Liver (tissue), 9 donors: ENCODE results near the gene CD46. TPM values are rescaled to one million over a fixed set of nuclear protein-coding genes. Genes with fewer than 3 reads are reported as not detected.

ENCODE experiments used
- DNase-seq: peaks from one replicate; pipeline ENCODE4 v3.0.0-alpha.2; 2017; ENCODE audit warnings: low spot score
- H3K27ac ChIP-seq, 2 donors: one replicate each; pipeline ENCODE4 v1.7.0; 2013; ENCODE audit warnings: inconsistent platforms in 2 of 2, low read length in 2 of 2, control low read depth in 1 of 2, low read depth in 1 of 2, mild to moderate bottlenecking in 1 of 2
- H3K27me3 ChIP-seq, 4 donors: one replicate each; pipeline versions ENCODE4 v1.6.1 to v1.7.0; 2013; ENCODE audit warnings: low read length in 3 of 4, inconsistent platforms in 1 of 4, mild to moderate bottlenecking in 1 of 4, moderate library complexity in 1 of 4; ENCODE audit not compliant: control insufficient read depth in 4 of 4, insufficient read depth in 4 of 4
- H3K36me3 ChIP-seq, 4 donors: one replicate each; pipeline versions ENCODE4 v1.6.1 to v1.7.0; 2013; ENCODE audit warnings: low read length in 3 of 4, mild to moderate bottlenecking in 3 of 4, low read depth in 1 of 4, moderate library complexity in 1 of 4; ENCODE audit not compliant: control insufficient read depth in 4 of 4, insufficient read depth in 3 of 4
- H3K4me1 ChIP-seq, 4 donors: one replicate each; pipeline versions ENCODE4 v1.6.1 to v1.7.0; 2013; ENCODE audit warnings: low read length in 3 of 4, mild to moderate bottlenecking in 3 of 4, moderate library complexity in 1 of 4; ENCODE audit not compliant: control insufficient read depth in 4 of 4, insufficient read depth in 4 of 4
- H3K4me3 ChIP-seq, 3 donors: one replicate each; pipeline versions ENCODE4 v1.6.1 to v1.7.0; 2013; ENCODE audit warnings: low read length in 3 of 3, control low read depth in 1 of 3, low read depth in 1 of 3, mild to moderate bottlenecking in 1 of 3
- H3K9ac ChIP-seq, 2 donors: one replicate each; pipeline ENCODE4 v1.7.0; 2013; ENCODE audit warnings: low read length in 2 of 2, mild to moderate bottlenecking in 2 of 2, moderate library complexity in 2 of 2, control low read depth in 1 of 2, low read depth in 1 of 2
- H3K9me3 ChIP-seq, 4 donors: one replicate each; pipeline versions ENCODE4 v1.6.1 to v1.7.0; 2013; ENCODE audit warnings: low read length in 3 of 4; ENCODE audit not compliant: control insufficient read depth in 4 of 4
- EGR1 ChIP-seq, 2 donors: IDR thresholded peaks; 2 replicates each; pipeline ENCODE4 v1.6.1; 2016 to 2018; ENCODE audit warnings: antibody characterized with exemption in 2 of 2, low read depth in 2 of 2
- FOXA1 ChIP-seq: IDR thresholded peaks from 2 replicates; pipeline ENCODE4 v1.6.1; 2016; ENCODE audit warnings: antibody characterized with exemption
- FOXA2 ChIP-seq: IDR thresholded peaks from 2 replicates; pipeline ENCODE4 v1.6.1; 2016; ENCODE audit warnings: antibody characterized with exemption
- GABPA ChIP-seq, 2 donors: IDR thresholded peaks in 1 of 2; conservative IDR thresholded peaks in 1 of 2; 2 replicates each; pipeline ENCODE4 v1.6.1; 2016; ENCODE audit warnings: antibody characterized with exemption in 2 of 2, mild to moderate bottlenecking in 1 of 2, moderate library complexity in 1 of 2
- HNF4A ChIP-seq, 2 donors: conservative IDR thresholded peaks; 2 replicates each; pipeline ENCODE4 v1.6.1; 2016; ENCODE audit warnings: antibody characterized with exemption in 2 of 2, mild to moderate bottlenecking in 2 of 2
- HNF4G ChIP-seq: IDR thresholded peaks from 2 replicates; pipeline ENCODE4 v1.6.1; 2016; ENCODE audit warnings: antibody characterized with exemption
- JUND ChIP-seq, 2 donors: IDR thresholded peaks; 2 replicates each; pipeline ENCODE4 v1.6.1; 2016; ENCODE audit warnings: antibody characterized with exemption in 2 of 2
- NR2F2 ChIP-seq: IDR thresholded peaks from 2 replicates; pipeline ENCODE4 v1.6.1; 2016; ENCODE audit warnings: antibody characterized with exemption
- RAD21 ChIP-seq, 2 donors: IDR thresholded peaks; 2 replicates each; pipeline ENCODE4 v1.6.1; 2016; ENCODE audit warnings: antibody characterized with exemption in 2 of 2, mild to moderate bottlenecking in 2 of 2
- RXRA ChIP-seq, 2 donors: IDR thresholded peaks; 2 replicates each; pipeline ENCODE4 v1.6.1; 2017 to 2018; ENCODE audit warnings: antibody characterized with exemption in 2 of 2, mild to moderate bottlenecking in 1 of 2
- SP1 ChIP-seq: IDR thresholded peaks from 2 replicates; pipeline ENCODE4 v1.6.1; 2018; ENCODE audit warnings: antibody characterized with exemption, mild to moderate bottlenecking
- TAF1 ChIP-seq: conservative IDR thresholded peaks from 2 replicates; pipeline ENCODE4 v1.6.1; 2016; ENCODE audit warnings: antibody characterized with exemption, mild to moderate bottlenecking
- YY1 ChIP-seq: IDR thresholded peaks from 2 replicates; pipeline ENCODE4 v1.6.1; 2016; ENCODE audit warnings: antibody characterized with exemption, mild to moderate bottlenecking
- WGBS: extraction: QIAGEN DNeasy Blood & Tissue Kit; methylation state at CpG from one replicate; pipeline ENCODE4 v1.1.7; 2013; 5-methylcytosine and 5-hydroxymethylcytosine counted together
- polyA plus RNA-seq, 2 donors: library from polyadenylated mRNA; stranded (reverse) in 1 of 2; unstranded in 1 of 2; fragments of 200-250 nt in 1 of 2; fragments of >200 nt in 1 of 2; fragmentation: Nextera tagmentation in 1 of 2; extraction: Ambion mirVana in 1 of 2; gene quantifications; one replicate each; pipeline versions ENCODE4 v1.2.1 to v1.2.3, GENCODE V29; 2013 to 2015
- total RNA-seq, 2 donors: library from RNA; depleted of rRNA; stranded (reverse); fragments of >200 nt; gene quantifications; one replicate each; pipeline ENCODE4 v1.2.3, GENCODE V29; 2014
- TF ChIP-seq, protein P1 (sequence below): IDR thresholded peaks from 2 replicates; pipeline ENCODE4 v1.6.1; 2016; ENCODE audit warnings: antibody characterized with exemption, mild to moderate bottlenecking
- TF ChIP-seq, protein P2 (sequence below): IDR thresholded peaks from 2 replicates; pipeline ENCODE4 v1.6.1; 2016; ENCODE audit warnings: antibody characterized with exemption
- TF ChIP-seq, protein P3 (sequence below): IDR thresholded peaks from 2 replicates; pipeline ENCODE4 v1.6.1; 2016; ENCODE audit warnings: antibody characterized with exemption
- TF ChIP-seq, protein P4 (sequence below): fragments of 150-350 bp; IDR thresholded peaks from 2 replicates; pipeline ENCODE4 v1.5.1; 2017; ENCODE audit warnings: improper control_type of control experiment, low read depth, low read length; ENCODE audit not compliant: missing input control
- TF ChIP-seq, protein P5 (sequence below): IDR thresholded peaks from 2 replicates; pipeline ENCODE4 v1.6.1; 2016; ENCODE audit warnings: antibody characterized with exemption
- donor health status: healthy.
- donor health status: healthy.
- donor health status: healthy.
- donor health status: healthy.
- donor health status: healthy.

Gene CD46
- total and polyA plus RNA-seq, 4 donors, result 71.3 to 177 (median 121) TPM

DNA sequence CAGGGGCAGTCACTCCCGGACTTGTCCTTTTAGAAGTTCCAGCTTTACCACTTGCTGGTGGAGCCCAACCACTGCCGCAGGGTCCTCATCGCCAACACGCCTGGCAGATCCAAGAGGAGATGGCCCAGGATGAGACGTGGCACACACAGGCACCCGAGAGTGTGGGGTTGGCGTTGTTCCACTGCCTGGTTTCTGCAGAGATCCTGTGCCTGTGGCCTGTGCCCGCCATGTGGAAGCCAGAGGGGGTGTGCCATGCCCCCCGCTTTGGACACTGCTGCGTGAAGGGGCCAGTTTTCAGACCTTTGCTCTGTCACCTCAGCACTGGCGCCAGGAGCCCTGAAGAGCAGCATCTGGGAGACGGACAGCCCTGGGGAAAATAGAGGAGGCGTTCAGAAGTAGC lies 10.8 kb downstream of the CD46 start (continued):
- TF ChIP-seq, protein P1, sequence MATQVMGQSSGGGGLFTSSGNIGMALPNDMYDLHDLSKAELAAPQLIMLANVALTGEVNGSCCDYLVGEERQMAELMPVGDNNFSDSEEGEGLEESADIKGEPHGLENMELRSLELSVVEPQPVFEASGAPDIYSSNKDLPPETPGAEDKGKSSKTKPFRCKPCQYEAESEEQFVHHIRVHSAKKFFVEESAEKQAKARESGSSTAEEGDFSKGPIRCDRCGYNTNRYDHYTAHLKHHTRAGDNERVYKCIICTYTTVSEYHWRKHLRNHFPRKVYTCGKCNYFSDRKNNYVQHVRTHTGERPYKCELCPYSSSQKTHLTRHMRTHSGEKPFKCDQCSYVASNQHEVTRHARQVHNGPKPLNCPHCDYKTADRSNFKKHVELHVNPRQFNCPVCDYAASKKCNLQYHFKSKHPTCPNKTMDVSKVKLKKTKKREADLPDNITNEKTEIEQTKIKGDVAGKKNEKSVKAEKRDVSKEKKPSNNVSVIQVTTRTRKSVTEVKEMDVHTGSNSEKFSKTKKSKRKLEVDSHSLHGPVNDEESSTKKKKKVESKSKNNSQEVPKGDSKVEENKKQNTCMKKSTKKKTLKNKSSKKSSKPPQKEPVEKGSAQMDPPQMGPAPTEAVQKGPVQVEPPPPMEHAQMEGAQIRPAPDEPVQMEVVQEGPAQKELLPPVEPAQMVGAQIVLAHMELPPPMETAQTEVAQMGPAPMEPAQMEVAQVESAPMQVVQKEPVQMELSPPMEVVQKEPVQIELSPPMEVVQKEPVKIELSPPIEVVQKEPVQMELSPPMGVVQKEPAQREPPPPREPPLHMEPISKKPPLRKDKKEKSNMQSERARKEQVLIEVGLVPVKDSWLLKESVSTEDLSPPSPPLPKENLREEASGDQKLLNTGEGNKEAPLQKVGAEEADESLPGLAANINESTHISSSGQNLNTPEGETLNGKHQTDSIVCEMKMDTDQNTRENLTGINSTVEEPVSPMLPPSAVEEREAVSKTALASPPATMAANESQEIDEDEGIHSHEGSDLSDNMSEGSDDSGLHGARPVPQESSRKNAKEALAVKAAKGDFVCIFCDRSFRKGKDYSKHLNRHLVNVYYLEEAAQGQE, result no peak
- TF ChIP-seq SP1 (no peak), TAF1 (no peak)

DNA sequence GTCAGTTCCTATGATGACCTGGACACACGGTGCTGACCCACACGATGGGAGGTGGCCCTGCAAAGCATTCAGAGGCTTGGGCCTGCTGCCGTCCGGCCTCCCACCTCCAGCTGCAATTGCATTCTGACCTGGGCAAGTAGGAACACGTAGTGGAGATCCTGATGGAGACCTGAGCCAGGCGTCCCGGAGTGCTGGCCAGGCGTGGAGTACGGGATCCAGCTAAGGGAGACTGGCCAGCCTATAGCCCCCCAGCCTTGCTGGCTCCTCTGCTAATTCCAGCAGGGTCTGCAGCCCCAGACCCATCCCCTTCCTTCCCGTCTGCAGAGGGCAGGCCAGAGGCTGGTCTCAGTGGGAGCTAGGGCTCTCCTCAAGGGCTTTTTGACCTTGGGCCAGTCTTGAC lies 11.2 kb downstream of the CD46 start:
- Histone ChIP-seq H3K4me3 (no peak overlapping the region), H3K36me3 (peaks cover 7 to 61% (median 48%) of the 10 kb centered on the region in 4 donors), H3K27ac (no peak overlapping the region), H3K9me3 (no peaks in the 10 kb centered on the region), H3K9ac (no peak overlapping the region), H3K4me1 (peaks cover 0 to 2% (median 0%) of the 10 kb centered on the region in 4 donors), H3K27me3 (no peaks in the 10 kb centered on the region)
- no peak for TF ChIP-seq RXRA (IDR thresholded peaks at IDR 0.05)
- no peak for TF ChIP-seq JUND (IDR thresholded peaks at IDR 0.05)
- no peak for TF ChIP-seq FOXA1
- TF ChIP-seq, protein P2, sequence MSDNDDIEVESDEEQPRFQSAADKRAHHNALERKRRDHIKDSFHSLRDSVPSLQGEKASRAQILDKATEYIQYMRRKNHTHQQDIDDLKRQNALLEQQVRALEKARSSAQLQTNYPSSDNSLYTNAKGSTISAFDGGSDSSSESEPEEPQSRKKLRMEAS, result no peak
- TF ChIP-seq YY1, result no peak
- TF ChIP-seq, protein P1, result no peak
- TF ChIP-seq SP1, result no peak
- TF ChIP-seq, protein P3, sequence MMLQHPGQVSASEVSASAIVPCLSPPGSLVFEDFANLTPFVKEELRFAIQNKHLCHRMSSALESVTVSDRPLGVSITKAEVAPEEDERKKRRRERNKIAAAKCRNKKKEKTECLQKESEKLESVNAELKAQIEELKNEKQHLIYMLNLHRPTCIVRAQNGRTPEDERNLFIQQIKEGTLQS, result no peak
- no peak for DNase-seq
- 97% methylated on average over 10 of the region's 10 CpGs for WGBS

DNA sequence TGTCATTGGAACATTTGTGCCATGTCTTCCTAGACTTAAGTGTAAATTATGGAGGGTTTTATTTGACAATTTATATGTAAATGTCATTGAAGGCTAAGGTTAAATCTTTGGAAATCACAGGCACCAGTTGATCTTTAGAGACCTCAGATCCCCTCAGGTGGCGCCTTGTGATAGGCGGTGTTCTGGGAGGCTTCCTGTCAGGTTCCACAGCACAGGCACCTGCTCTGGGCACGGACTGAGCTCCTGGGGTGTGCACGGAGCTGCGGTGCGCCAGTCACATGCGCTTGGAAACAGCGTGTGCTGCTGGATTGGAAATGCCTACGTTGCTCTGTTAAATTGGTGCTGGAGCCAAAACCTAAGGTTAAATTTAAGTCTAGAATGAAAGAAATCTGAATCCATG lies 12.1 kb downstream of the CD46 start:
- WGBS, result 97% methylated on average over 9 of the region's 9 CpGs
- no peak for DNase-seq
- no peaks in the 10 kb centered on the region for H3K27me3 ChIP-seq
- H3K9me3 ChIP-seq, result no peaks in the 10 kb centered on the region
- TF ChIP-seq GABPA (IDR thresholded peaks at IDR 0.05 in 1 of 2, conservative IDR thresholded peaks at IDR 0.05 in 1 of 2) (no peak), HNF4A (conservative IDR thresholded peaks at IDR 0.05) (no peak), RAD21 (IDR thresholded peaks at IDR 0.05) (no peak), JUND (IDR thresholded peaks at IDR 0.05) (no peak), TAF1 (no peak), EGR1 (IDR thresholded peaks at IDR 0.05; ENCODE audit: low read depth in 2 of 2) (no peak), FOXA2 (no peak), NR2F2 (no peak), RXRA (IDR thresholded peaks at IDR 0.05) (no peak), SP1 (no peak), FOXA1 (no peak), HNF4G (no peak)
- TF ChIP-seq, protein P4, sequence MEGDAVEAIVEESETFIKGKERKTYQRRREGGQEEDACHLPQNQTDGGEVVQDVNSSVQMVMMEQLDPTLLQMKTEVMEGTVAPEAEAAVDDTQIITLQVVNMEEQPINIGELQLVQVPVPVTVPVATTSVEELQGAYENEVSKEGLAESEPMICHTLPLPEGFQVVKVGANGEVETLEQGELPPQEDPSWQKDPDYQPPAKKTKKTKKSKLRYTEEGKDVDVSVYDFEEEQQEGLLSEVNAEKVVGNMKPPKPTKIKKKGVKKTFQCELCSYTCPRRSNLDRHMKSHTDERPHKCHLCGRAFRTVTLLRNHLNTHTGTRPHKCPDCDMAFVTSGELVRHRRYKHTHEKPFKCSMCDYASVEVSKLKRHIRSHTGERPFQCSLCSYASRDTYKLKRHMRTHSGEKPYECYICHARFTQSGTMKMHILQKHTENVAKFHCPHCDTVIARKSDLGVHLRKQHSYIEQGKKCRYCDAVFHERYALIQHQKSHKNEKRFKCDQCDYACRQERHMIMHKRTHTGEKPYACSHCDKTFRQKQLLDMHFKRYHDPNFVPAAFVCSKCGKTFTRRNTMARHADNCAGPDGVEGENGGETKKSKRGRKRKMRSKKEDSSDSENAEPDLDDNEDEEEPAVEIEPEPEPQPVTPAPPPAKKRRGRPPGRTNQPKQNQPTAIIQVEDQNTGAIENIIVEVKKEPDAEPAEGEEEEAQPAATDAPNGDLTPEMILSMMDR, result no peak
- TF ChIP-seq, protein P3, result no peak
- TF ChIP-seq, protein P5, sequence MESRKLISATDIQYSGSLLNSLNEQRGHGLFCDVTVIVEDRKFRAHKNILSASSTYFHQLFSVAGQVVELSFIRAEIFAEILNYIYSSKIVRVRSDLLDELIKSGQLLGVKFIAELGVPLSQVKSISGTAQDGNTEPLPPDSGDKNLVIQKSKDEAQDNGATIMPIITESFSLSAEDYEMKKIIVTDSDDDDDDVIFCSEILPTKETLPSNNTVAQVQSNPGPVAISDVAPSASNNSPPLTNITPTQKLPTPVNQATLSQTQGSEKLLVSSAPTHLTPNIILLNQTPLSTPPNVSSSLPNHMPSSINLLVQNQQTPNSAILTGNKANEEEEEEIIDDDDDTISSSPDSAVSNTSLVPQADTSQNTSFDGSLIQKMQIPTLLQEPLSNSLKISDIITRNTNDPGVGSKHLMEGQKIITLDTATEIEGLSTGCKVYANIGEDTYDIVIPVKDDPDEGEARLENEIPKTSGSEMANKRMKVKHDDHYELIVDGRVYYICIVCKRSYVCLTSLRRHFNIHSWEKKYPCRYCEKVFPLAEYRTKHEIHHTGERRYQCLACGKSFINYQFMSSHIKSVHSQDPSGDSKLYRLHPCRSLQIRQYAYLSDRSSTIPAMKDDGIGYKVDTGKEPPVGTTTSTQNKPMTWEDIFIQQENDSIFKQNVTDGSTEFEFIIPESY, result no peak
- TF ChIP-seq, protein P2, result no peak
- H3K4me1 ChIP-seq, result peaks cover 0 to 2% (median 0%) of the 10 kb centered on the region in 4 donors
- no peak overlapping the region for H3K4me3 ChIP-seq
- H3K36me3 ChIP-seq, result peaks cover 7 to 58% (median 46%) of the 10 kb centered on the region in 4 donors
- H3K27ac ChIP-seq, result no peak overlapping the region
- no peak overlapping the region for H3K9ac ChIP-seq
